HG03521 (cell line): ENCODE measurements around the gene TCF25.
"Not testable (repeated sequence)": the region's sequence is repeated elsewhere in the genome, so short reads cannot be mapped to it uniquely, and the experiment has no call there.

Experiments
- ATAC-seq: cut with Tn5 transposase; IDR thresholded peaks from one replicate; pipeline ENCODE4 v1.9.1; 2021; ENCODE audit warnings: mild to moderate bottlenecking, moderate library complexity; ENCODE audit not compliant: unreplicated experiment

TCF25 gene, protein sequence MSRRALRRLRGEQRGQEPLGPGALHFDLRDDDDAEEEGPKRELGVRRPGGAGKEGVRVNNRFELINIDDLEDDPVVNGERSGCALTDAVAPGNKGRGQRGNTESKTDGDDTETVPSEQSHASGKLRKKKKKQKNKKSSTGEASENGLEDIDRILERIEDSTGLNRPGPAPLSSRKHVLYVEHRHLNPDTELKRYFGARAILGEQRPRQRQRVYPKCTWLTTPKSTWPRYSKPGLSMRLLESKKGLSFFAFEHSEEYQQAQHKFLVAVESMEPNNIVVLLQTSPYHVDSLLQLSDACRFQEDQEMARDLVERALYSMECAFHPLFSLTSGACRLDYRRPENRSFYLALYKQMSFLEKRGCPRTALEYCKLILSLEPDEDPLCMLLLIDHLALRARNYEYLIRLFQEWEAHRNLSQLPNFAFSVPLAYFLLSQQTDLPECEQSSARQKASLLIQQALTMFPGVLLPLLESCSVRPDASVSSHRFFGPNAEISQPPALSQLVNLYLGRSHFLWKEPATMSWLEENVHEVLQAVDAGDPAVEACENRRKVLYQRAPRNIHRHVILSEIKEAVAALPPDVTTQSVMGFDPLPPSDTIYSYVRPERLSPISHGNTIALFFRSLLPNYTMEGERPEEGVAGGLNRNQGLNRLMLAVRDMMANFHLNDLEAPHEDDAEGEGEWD

DNA sequence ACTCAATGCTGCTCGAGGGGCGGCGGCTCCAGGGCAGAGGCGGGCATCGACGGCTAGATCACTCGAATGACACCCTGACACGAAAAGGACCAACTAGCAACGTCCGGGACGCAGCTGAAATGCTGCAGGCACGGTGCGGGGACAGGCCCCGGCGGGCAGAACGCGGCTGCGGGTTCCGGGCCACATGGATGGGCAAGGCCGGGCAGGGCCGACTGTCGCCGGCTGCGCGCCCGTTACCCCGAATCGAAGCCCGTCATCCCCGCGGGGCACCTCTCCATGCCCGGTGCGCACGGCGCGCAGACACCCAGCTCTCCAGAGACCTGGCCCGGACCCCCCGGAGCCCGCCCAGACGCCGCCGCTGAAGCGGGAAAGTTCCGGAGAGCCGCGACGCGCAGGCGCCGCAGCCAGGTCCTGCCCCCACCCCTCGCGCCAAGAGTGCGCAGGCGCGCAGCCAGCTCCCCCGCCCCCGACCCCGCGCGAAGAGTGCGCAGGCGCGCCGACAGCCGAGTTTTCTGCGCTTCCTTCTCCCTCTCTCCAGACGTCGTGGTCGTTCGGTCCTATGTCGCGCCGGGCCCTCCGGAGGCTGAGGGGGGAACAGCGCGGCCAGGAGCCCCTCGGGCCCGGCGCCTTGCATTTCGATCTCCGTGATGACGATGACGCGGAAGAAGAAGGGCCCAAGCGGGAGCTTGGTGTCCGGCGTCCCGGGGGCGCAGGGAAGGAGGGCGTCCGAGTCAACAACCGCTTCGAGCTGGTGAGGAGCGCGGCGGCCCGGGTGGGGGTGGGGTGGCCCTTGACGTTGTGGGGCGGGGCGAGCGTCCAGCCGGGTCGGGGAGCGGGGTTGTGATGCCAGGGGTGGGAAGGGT lies at the start of gene TCF25:
Gene TCF25 (plus strand): TSS at position 484 of the 863 bp plus-strand sequence. CDS start 76 bp downstream, at position 560.
- ATAC-seq: peak; percentile 25

DNA sequence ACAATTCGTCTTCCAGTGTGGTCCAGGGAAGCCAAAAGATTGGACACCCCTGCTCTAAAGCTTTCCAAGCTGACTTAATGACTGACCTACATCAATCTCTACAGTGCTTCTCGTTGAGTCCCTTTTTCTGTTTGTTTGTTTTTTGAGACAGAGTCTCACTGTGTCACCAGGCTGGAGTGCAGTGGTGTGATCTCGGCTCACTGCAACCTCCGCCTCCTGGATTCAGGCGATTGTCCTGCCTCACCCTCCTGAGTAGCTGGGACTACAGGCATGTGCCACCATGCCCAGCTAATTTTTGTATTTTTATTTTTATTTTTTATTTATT lies 49.6 kb upstream of the TCF25 start:
- ATAC-seq: not testable (repeated sequence)

DNA sequence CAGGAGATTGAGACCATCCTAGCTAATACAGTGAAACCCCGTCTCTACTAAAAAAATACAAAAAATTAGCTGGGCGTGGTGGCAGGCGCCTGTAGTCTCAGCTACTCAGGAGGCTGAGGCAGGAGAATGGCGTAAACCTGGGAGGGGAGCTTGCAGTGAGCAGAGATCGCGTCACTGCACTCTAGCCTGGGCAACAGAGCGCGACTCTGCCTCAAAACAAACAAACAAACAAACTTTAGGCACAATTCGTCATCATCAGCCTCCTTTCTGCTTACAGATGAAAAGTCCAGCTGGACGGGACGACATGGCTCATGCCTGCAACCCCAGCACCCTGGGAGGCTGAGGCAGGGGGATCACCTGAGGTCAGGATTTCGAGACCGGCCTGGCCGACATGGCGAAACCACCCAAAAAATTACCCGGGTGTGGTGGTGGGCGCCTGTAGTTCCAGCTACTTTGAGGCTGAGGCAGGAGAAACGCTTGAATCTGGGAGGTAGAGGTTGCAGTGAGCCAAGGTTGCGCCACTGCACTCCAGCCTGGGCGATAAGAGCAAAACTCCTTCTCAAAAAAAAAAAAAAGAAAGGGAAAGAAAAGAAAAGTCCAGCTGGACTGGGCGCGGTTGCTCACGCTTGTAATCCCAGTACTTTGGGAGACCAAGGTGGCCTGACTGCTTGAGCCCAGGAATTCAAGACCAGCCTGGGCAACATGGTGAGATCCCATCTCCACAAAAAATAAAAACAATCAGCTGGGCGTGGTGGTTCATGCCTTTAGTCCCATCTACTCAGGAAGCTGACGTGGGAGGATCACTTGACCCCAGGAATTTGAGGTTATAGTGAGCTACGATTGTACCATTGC lies 46.6 kb upstream of the TCF25 start:
- ATAC-seq: no peak

GRCh38 chr16:89827383-89828198 lies 45.8 kb upstream of the TCF25 start:
- no peak for ATAC-seq

GRCh38 chr16:89828199-89828869 lies 45.1 kb upstream of the TCF25 start, which contains the start of gene SPIRE2:
Gene SPIRE2, plus strand, starts transcription at chr16:89828475. Its CDS starts 76 bp downstream, at chr16:89828551.
- no peak for ATAC-seq

- ATAC-seq: no peak
Measured at GRCh38 chr16:89828870-89829629, 44.3 kb upstream of the TCF25 start.

DNA sequence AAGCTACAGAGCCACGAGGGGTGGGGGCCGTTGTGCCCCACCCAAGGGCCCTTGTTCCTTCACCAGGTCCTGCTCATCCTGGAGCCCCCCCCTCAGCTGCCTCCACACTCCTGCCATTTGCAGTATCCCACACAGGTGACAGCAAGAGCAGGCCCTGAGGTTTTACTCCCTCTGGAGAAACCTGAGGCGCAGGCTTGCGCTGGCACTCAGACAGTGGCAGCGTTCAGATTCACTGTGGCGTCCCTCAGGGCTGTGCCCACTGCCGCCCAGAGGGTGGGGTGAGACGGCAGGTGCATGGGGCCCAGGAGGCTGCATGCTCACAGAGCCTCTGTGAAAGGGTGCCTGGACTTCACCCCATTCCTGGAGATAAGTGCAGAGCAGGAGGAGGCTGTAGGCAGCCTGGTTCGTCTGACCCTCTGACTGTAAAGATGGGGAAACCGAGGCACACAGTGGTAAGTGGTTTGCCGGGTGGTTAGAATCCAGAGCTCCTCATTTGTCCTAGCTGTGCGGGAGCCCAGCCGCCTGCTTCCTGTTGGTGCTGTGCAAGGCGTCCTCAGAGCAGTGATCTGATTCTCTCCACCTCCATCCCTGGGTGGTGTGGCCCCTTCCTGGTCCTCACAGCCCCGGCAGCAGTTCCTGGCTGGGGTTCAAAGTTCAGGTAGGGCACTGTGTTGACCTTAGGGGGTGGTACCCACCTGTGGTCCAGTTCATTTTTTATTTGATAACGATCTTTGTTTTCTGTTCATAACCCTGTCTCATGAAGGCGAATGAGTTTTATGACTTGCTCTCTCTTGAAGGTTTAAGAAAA lies 43.6 kb upstream of the TCF25 start:
- no peak for ATAC-seq

DNA sequence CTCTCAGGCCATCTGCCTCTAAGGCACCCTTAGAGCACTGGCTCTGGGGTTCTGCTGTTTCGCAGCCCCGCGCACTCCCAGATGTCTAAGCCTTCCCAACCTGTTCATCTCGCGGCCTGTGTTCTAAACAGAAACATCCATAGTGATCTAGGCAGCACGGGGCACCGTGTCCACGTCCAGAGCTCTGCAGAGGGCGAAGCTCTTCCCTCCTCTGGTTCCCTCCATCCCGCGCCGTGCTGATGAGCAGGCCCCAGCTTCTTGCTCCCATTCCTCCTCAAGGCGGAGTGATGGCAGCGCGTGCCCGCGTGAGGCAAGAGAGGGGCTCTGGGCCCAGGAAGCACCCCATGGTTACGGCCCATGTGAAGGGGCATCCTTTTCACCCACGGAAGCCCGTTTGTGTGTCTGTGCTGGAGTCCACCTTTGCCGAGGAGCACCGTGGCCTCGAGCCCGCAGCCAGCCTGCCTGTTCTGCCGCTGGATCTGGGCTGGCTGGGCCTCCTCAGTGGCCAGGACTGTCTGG lies 41.5 kb upstream of the TCF25 start:
- ATAC-seq: no peak

DNA sequence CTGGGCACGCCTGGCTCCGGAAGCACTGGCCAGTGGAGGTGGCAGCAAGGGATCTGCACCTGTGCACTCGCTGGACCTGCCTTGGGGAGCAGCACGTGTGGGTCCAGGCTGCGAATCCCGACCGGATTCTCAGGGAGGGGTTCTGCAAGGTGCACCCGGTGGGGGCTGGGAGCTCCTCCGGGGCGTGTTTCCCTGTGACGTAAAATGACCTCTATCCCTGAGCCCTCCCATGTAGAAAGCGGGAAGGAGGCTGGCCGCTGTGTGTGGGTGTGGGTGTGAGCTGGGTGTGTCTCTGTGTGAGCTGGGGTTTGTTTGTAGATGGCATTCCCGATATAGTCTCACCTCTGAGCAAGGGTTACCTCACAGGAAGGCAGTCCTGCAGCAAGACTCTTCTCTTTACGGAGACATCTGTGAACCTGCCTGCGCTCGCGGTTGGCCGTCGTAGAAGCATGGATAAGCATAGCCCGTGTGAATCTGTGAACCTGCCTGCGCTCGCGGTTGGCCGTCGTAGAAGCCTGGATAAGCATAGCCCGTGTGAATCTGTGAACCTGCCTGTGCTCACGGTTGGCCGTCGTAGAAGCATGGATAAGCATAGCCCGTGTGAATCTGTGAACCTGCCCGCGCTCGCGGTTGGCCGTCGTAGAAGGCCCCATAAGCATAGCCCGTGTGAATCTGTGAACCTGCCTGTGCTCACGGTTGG lies 39.6 kb upstream of the TCF25 start:
- ATAC-seq: not testable (repeated sequence)

- ATAC-seq: not testable (repeated sequence)
Measured at GRCh38 chr16:89834813-89835363, 38.5 kb upstream of the TCF25 start.

- ATAC-seq: not testable (repeated sequence)
Measured at GRCh38 chr16:89836484-89836883, 36.9 kb upstream of the TCF25 start.

- ATAC-seq: no peak
Measured at GRCh38 chr16:89837014-89837546, 36.3 kb upstream of the TCF25 start.

DNA sequence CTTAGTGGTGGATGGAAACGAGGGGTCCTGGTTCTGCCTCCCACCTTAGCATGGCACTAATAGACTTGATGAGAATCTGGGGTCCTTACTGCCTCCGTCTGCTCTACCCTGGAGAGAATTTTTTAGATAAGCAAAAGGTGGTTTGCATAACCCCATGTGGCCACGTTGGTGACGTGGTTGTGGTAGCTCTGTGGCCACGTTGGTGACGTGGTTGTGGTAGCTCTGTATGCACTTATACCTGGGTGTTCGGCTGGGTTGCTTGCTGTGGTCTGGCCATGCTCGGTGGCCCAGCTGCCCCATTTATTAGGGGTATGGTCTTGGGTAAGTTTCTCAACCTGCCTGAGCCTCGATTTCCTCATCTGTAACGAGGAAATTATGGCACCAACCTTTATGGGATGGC lies 32.1 kb upstream of the TCF25 start:
- no peak for ATAC-seq

- no peak for ATAC-seq
Measured at GRCh38 chr16:89842471-89843408, 30.7 kb upstream of the TCF25 start.
